HG02938 (cell line): ENCODE results near the gene BMAL2.

Experiments used
- ATAC-seq: cut with Tn5 transposase; IDR thresholded peaks from one replicate; pipeline ENCODE4 v1.9.1; 2021; ENCODE audit warnings: mild to moderate bottlenecking, moderate library complexity; ENCODE audit not compliant: unreplicated experiment

BMAL2 gene, protein sequence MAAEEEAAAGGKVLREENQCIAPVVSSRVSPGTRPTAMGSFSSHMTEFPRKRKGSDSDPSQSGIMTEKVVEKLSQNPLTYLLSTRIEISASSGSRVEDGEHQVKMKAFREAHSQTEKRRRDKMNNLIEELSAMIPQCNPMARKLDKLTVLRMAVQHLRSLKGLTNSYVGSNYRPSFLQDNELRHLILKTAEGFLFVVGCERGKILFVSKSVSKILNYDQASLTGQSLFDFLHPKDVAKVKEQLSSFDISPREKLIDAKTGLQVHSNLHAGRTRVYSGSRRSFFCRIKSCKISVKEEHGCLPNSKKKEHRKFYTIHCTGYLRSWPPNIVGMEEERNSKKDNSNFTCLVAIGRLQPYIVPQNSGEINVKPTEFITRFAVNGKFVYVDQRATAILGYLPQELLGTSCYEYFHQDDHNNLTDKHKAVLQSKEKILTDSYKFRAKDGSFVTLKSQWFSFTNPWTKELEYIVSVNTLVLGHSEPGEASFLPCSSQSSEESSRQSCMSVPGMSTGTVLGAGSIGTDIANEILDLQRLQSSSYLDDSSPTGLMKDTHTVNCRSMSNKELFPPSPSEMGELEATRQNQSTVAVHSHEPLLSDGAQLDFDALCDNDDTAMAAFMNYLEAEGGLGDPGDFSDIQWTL

DNA sequence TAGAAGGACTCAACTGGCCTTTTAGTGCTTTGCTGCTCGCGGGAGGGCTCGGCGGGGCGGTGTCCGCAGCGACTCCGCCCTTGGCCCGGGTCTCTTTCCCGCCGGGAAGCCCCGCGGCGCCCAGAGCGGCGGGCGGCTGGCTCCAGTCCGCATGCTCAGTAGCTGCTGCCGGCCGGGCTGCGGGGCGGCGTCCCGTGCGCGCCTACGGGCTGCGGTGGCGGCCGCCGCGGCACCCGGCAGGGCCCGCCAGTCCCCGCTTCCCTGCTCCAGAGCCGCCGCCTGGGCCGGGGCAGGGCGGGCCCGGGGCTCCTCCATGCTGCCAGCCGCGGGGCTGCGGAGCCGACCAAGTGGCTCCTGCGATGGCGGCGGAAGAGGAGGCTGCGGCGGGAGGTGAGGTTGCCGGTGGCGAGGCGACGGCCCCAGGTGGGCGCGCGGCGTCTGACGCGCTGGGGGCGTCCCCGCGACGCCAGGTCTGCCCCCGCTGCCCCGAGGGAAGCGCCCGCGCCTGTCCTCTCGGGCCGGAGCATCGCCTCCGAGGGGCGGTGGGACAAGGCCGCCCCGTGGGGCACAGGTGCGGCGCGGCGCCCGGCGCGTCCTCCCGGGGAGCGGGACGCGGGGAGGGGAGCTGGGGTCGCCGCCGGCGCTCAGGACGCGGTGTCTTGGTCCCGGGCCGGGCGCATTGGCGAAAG lies at the start of gene BMAL2:
BMAL2 (plus strand) TSS at position 123 of the 689 bp plus-strand sequence; CDS start at position 360, 237 bp downstream.
- ATAC-seq, result peak; percentile 25

DNA sequence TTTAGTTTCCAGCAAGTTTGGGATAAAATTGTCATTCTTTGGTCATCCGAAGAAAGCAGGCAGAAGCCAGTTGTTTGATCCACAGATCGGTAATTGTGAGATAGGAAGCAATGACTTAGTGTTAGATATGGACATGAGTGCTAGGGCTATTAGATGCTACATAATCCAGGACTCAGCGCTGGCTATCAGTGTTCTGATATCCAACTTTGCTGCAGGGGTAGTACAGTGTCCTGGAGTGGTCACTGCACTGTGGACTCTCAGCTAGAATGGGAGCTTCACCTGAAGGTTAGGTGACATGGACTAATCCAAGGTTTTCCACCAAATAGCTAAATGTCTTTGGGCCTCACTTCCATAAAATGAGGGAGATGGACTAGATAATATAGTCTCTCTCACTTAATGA lies 48.6 kb upstream of the BMAL2 start:
- ATAC-seq, result no peak

DNA sequence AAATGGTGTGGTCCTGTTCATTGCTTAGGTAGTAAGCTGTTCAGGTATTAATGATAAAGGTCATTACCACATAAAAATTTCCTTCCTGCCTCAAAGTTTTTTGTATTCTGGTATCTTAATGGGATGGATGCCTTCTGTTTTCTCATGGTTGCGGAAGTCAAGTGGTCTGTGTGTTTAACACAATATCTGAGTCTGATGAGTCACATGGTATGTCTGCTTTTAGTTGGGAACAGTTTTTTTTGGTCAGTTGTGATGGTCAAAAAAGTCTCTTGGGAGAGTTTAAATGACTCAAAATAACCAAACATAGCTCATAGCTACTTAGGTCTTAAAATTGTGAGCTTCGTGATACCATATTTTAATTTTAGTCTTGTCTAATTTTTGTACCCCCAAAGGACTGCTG lies 47.9 kb upstream of the BMAL2 start:
- ATAC-seq, result peak; percentile 64

DNA sequence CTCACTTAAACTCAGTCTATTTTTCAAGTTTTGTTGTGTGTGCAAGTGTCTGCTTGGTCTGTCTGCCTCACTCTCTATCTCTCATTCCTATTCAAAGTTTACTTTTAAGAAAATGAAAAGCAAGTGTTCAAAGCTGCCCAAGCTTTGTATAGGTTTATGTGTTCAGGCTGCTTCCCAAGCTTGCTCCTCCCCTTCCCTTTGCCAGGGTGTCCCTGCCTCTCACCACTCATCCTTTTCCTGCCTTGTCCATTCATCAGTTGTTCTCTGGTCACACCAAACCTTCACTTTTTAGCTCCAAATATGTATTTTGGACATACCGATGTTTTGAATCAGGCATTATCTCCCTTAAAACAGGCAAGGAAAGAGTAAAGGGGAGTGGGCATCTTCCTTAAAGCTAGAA lies 47.2 kb upstream of the BMAL2 start:
- ATAC-seq, result no peak

DNA sequence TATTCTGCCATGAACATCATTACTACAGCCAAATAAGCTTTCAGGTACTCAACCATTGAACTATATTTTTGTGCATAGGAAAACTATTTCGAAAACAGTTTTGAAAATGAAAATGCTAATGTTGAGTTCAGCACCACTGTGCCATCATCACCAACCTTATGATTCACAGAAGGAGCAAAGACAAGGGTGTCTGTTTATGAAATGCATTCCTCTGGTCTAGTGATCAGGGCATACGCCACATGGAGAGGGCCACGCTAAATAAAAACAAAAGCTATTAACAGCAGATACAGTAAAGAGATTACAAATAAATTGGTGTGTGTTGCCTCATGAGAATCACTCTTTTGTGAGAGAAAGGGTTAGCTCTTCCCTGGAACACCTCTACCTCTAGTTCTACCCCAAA lies 43.2 kb upstream of the BMAL2 start:
- no peak for ATAC-seq

DNA sequence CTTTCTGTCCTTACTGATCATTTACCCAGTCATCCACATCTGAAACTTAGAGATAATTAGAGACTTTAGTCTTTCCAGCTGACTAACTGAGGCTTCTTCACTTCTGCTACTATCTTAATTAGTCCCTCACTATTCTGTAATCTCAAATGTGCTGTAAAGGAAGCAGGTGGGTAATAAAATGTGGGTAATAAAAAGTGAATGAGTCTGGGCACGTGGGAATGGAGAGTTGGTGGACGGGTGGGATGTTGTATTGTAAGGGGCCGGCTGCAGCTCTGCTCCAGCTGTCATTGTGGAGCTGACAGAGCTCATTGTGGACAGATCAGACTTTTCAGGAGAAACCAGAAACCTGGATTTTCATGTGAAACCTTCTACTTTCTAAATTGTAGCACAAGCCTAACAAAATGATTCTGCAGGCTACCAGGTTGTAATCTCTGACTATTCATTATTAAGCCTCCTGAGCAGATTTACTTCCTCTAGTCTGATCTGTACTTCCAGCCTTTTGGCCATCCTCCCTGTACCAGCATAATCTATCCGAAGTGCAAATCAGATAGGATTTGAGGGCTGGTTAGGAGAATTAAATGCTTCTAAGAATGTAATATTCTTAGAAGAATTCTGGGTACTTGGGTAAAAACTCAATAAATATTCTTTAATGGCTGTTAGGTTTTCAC lies 42.0 kb upstream of the BMAL2 start:
- no peak for ATAC-seq

DNA sequence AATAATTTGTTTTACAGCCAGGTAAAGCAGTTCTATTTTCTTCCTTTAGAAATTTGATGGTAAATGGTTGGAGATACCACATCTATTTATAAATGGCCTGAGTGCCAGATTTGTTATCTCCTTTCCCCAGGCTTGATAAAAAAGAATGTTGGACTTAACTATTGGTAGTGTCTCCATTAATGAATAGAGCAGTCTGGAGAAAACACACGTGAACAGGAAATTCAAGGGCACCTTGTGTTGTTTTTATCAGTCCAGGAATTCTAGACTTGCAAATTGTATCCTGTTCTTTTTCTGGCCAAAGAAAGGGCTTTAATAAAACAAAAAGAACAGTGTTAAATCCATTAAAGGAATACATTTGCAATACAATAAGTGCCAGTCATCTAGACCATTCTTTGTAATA lies 40.8 kb upstream of the BMAL2 start:
- no peak for ATAC-seq

DNA sequence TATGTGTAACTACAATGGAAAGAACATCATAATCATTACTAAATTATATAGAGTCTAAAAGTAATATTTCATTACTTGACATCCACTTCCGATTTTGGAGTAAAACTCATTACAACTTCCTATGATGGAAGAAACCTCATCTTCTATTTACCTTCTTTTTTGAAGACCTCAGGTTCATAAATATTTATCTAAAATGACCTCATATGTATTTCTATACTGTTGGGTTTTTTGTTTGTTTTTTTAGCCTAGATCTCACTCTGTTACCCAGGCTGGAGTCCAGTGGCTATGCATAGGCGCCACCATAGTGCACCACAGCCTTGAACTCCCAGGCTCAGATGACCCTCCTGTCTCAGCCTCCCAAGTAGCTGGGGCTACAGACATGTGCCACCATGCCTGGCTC lies 39.9 kb upstream of the BMAL2 start:
- ATAC-seq, result no peak

DNA sequence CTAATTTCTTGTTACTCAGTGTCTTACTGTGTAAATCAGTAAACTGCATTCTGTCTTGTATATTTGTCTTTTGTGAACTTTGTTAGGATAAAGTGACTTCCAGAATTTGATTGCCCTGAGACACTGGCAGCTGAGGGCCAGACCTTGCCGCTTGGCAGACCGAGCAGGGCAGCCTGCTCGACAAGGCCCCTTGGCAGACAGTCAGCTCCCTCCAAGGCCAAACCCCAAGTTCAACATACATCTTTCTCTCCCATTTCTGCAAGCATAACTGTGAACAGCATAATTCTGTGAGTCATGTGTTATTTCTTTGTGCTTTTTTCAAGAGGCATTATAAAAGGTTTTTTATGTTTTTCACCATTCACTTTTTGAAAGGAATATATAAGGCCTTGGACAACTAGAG lies 39.2 kb upstream of the BMAL2 start:
- ATAC-seq, result no peak

DNA sequence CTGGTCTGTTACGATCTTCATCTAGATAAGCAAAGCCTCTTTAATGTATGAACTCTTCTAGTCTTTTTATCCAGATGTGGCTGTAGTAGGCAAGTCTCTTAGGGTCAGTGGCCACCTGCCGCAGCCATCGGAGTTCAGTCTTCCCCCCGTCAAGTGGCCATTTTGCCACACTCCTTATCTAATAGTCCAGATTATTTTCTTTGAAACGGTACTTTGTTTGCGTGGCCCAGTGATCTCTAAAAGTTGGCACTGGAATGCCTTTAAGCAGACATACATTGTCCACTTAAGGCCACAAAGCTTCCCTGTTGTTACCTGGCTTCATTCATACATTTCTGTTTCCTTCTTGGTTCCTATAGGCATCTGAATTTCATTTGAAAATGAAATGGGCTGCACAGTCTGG lies 36.0 kb upstream of the BMAL2 start:
- ATAC-seq, result no peak

DNA sequence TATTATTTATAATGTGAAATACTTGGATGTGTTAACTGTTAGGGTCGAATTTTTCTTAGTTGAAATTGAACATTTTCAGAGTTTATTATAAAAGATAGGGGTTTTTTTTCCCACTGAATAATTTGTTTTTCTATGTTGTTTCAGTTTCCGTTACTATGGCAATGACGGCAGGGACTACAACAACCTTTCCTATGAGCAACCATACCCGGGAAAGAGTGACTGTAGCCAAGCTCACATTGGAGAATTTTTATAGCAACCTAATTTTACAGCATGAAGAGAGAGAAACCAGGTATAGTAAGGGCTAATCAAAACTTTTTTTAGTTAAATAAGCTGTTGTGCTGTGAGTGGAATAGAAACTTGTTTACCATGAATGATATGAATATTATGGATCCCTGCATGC lies 35.1 kb upstream of the BMAL2 start:
- ATAC-seq, result no peak

DNA sequence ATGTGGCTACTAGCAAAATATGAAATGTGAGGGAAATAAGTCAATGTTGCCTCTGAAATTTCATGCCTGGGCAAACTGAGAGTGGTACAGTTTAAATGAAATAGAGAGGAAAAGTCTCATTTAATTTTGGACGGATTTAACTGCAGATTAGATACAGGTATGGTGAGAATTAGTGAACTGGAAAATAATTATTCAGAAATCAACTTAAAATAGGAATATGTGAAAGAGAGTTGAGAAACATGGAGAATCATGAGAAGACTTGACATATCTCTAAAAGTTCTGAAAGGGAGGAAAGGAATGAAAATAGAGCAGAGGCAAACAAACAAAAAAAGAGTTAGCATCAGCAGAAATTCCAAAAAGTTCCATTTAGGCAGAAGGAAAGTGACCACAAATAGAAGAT lies 33.5 kb upstream of the BMAL2 start:
- no peak for ATAC-seq

DNA sequence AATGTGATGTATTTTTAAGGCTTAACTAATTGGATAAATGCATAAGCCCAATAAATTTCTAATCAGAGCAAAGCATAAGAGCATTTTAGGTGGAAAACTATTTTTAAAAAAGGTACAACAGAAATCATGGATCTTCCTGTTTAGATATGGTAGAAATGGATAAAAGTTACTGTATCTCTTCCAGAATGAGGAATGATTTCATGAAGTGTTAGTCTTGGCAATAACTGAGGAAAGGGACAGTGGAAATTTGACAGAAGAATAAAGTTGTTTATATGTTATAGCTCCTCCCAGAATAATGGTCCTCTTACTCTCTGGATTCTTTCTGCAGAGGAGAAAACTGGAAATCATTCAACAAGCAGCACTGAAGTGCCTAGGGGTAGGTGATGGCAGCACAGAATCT lies 32.4 kb upstream of the BMAL2 start:
- ATAC-seq, result no peak

DNA sequence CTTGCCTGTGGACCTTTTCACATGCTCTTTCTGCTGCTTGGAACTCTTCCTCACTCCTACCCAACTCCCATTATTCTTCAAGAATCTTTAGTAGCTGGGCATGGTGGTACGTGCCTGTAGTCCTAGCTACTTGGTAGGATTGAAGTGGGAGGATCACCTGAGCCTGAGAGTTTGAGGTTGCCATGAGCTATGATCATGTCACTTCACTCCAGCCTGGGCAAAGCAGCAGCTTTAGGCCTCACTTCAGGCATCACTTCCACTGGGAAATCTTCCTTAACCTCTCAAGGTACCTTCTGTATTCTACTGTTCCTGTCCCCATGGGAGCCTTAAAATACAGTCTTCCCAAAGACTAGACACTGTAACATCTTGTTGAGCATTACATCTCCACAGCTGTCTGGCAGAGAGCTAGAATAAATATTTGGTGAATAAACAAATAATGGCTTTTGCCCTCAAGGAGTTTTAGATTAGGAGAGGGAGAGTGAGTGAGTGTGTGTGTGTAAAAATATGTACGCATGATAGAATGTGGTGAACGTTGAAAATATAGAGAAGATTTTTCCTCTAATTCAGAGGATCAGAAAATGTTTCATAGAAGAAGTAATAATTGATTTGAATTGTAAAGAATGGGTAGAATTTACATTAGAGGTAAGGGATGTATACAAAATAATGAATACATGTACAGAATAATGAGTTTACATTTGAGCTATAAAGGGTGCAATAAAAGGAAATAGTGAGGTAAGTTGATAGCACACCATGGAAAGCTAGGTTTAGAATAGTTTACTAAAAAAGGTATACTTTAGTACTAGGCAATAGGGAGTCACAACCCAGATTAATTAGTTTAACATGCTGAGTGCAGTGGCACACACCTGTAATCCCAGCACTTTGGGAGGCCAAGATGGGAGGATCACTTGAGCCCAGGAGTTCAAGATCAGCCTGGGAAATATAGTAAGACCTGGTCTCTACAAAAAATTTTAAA lies 29.2 kb upstream of the BMAL2 start:
- no peak for ATAC-seq

DNA sequence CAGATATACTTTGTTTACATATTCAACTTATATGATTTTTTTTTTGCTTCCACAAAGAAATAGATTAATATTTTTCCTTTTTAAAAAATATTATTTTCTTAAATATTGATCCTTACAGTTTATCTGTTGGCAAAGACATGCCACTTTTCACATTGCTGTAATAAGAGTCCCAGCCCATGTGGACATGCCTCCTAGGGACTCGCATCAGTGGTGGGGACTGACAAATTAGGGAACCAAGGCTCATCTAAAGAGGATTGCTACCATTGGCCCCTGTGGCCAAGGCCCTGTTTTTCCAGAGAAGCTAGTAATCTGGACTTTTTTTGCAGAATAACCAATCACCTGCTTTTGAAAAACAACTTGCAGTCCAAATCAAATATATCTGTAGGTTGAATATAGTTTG lies 27.8 kb upstream of the BMAL2 start:
- no peak for ATAC-seq

DNA sequence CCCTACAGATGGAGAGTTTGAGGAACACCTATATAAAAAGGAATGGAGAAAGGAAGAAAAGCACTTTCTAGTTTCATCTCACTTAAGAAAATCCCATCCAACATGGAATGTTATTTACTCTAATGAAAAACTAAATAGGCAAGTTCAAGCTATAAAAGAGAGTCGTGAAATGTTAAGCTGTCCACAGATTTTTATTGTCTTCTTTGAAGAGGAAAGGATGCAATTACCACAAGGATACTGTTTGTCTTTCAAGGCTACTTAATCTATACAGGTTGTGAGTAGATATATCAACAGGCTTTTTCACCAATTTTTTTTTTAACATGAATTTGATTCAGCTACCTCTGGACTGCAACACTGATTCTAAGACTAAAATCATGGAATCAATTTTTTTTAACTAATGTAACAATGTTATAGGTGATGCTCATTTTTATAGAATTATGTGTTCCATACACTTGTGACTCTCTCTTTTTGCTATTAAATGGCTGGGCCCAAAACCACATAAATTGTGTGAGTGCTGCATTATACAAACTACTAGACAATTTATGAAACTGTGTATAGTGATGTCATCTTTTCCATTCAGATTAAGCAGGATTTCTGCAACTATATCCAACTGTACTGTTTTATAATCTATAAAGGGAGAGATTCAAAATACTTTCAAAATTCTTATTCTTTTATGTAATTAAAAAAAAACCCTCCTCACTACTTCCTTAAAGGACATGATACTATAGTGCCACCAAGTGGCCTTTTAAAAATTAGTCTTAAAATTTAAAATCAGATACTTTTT lies 26.8 kb upstream of the BMAL2 start:
- no peak for ATAC-seq

DNA sequence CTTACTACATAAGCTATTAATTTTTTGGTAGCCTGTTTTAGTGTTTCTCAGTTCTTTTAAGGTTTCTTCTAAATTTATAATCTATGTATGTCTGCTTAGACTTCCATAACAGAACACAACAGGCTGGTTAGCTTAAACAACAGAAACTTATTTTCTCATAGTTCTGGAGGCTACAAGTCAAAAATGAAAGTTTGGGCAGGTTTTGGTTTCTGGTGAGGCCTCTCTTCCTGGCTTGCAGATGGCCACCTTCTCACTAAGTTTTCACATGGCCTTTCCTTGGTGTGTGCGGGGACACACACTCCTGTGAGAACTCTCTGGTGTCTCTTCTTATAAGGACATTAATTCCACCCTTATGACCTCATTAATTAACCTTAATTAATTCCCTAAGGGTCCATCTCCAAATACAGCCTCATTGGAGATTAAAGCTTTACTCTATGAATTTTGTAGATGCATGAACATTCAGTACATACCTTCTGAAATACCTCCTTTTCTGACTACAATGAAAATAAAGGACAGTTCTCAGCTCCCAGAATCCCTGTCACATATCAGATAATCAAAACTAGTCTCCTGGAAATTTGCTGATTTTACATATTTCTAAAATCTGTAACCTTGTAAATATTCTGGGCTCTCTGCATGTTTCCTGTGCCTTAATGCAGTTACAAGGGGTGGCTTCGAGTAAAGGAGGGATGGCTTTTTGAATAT lies 23.2 kb upstream of the BMAL2 start:
- ATAC-seq, result no peak

DNA sequence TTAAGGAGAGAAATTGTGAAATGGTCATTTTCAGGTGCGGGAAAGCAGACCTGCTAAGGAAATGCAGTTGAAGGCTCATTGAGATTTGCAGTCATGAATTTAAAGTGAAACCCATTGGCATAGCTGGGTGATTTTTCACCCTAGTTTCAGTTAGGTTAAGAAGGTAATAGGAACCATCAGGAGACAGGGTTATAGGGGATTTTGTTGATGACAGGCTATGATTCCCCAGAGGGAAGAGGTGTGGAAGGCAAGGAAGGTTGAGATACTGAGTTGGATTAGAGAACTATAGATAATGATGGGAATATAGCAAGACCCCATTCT lies 22.7 kb upstream of the BMAL2 start:
- no peak for ATAC-seq

DNA sequence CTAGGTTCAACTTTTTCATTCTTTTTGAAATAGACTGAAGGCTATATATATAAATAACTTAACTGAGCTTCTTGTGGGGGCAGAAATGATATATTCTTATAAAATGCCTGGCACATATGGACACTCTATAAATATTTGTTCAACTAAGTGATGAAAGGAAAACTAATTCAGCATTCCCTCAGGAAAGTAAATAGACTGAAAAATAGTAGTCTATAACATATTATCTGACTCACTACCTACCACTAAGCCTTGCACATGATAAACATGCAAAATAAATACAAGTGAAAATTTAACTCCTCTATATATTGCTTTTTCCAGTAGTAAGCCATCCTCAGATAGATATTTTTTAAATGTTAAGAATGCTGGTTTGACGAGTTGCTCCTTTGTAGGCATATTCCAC lies 15.7 kb upstream of the BMAL2 start:
- no peak for ATAC-seq
